ENCODE data around the gene PACRG. TPM values are rescaled to one million over a fixed set of nuclear protein-coding genes. Genes with fewer than 3 reads are reported as not detected.

PACRG gene
- total RNA-seq, 1 experiment from 2014 or later: not detected

GRCh38 chr6:162704001-162704400, 23.8 kb upstream of the PACRG start:
- intact Hi-C loops (cut with micrococcal nuclease; ENCODE audit: unreplicated experiment): no loop called here
- Histone ChIP-seq H3K4me3 (ENCODE audit: low read depth, low read length) (no peak overlapping the region), H3K9me3 (no peaks in the 10 kb centered on the region), H3K27me3 (replicated peaks; ENCODE audit: control insufficient read depth, insufficient read depth, low read length) (no peaks in the 10 kb centered on the region), H3K4me1 (no peaks in the 10 kb centered on the region), H3K36me3 (ENCODE audit: control insufficient read depth, insufficient read depth, low read length) (no peaks in the 10 kb centered on the region)
- Mint-ChIP-seq H3K4me3 (ENCODE audit: unreplicated experiment) (no peak overlapping the region), H3K36me3 (ENCODE audit: insufficient read depth, unreplicated experiment) (no peaks in the 10 kb centered on the region), H3K27ac (ENCODE audit: unreplicated experiment) (no peak overlapping the region), H3K4me1 (ENCODE audit: low read depth, unreplicated experiment) (no peaks in the 10 kb centered on the region), H3K9me3 (ENCODE audit: unreplicated experiment) (no peaks in the 10 kb centered on the region), H3K27me3 (ENCODE audit: insufficient read depth, unreplicated experiment) (no peaks in the 10 kb centered on the region)
- POLR2A ChIA-PET: no interaction called here
- no peak for TF ChIP-seq CTCF (IDR thresholded peaks at IDR 0.05; ENCODE audit: insufficient read depth in 1 of 2, low read depth in 1 of 2, low read length in 1 of 2, severe bottlenecking in 1 of 2, unreplicated experiment in 1 of 2)
- CTCF ChIA-PET: no interaction called here
- DNase-seq: no peak
- BruUV-seq (replicated peaks): no TSS peak

- intact Hi-C loops (cut with micrococcal nuclease; ENCODE audit: unreplicated experiment): no loop called here
- Mint-ChIP-seq H3K36me3 (ENCODE audit: insufficient read depth, unreplicated experiment) (no peaks in the 10 kb centered on the region), H3K27me3 (ENCODE audit: insufficient read depth, unreplicated experiment) (no peaks in the 10 kb centered on the region), H3K27ac (ENCODE audit: unreplicated experiment) (no peak overlapping the region), H3K4me1 (ENCODE audit: low read depth, unreplicated experiment) (no peaks in the 10 kb centered on the region), H3K9me3 (ENCODE audit: unreplicated experiment) (no peaks in the 10 kb centered on the region), H3K4me3 (ENCODE audit: unreplicated experiment) (no peak overlapping the region)
- Histone ChIP-seq H3K36me3 (ENCODE audit: control insufficient read depth, insufficient read depth, low read length) (no peaks in the 10 kb centered on the region), H3K9me3 (no peaks in the 10 kb centered on the region), H3K27me3 (replicated peaks; ENCODE audit: control insufficient read depth, insufficient read depth, low read length) (no peaks in the 10 kb centered on the region), H3K4me3 (ENCODE audit: low read depth, low read length) (no peak overlapping the region), H3K4me1 (no peaks in the 10 kb centered on the region)
- CTCF ChIA-PET: no interaction called here
- POLR2A ChIA-PET: no interaction called here
- TF ChIP-seq CTCF (IDR thresholded peaks at IDR 0.05; ENCODE audit: insufficient read depth in 1 of 2, low read depth in 1 of 2, low read length in 1 of 2, severe bottlenecking in 1 of 2, unreplicated experiment in 1 of 2): no peak
- BruUV-seq (replicated peaks): no TSS peak
- DNase-seq: no peak
Measured at GRCh38 chr6:162705736-162706135, 22.0 kb upstream of the PACRG start.

GRCh38 chr6:162706232-162706631, 21.5 kb upstream of the PACRG start:
- CTCF ChIA-PET: no interaction called here
- no peak for DNase-seq
- H3K4me1 Mint-ChIP-seq (ENCODE audit: low read depth, unreplicated experiment): no peaks in the 10 kb centered on the region

More at GRCh38 chr6:162706232-162706631, 21.5 kb upstream of the PACRG start:
- H3K9me3 Mint-ChIP-seq (ENCODE audit: unreplicated experiment): no peaks in the 10 kb centered on the region
- no peak for TF ChIP-seq CTCF (IDR thresholded peaks at IDR 0.05; ENCODE audit: insufficient read depth in 1 of 2, low read depth in 1 of 2, low read length in 1 of 2, severe bottlenecking in 1 of 2, unreplicated experiment in 1 of 2)
- intact Hi-C loops (cut with micrococcal nuclease; ENCODE audit: unreplicated experiment): no loop called here
- H3K36me3 Mint-ChIP-seq (ENCODE audit: insufficient read depth, unreplicated experiment): no peaks in the 10 kb centered on the region
- no peaks in the 10 kb centered on the region for H3K27me3 ChIP-seq (replicated peaks; ENCODE audit: control insufficient read depth, insufficient read depth, low read length)
- H3K36me3 ChIP-seq (ENCODE audit: control insufficient read depth, insufficient read depth, low read length): no peaks in the 10 kb centered on the region
- POLR2A ChIA-PET: no interaction called here
- no peaks in the 10 kb centered on the region for H3K27me3 Mint-ChIP-seq (ENCODE audit: insufficient read depth, unreplicated experiment)
- H3K4me3 ChIP-seq (ENCODE audit: low read depth, low read length): no peak overlapping the region
- no TSS peak for BruUV-seq (replicated peaks)
- H3K4me1 ChIP-seq: no peaks in the 10 kb centered on the region
- H3K4me3 Mint-ChIP-seq (ENCODE audit: unreplicated experiment): no peak overlapping the region
- no peak overlapping the region for H3K27ac Mint-ChIP-seq (ENCODE audit: unreplicated experiment)
- no peaks in the 10 kb centered on the region for H3K9me3 ChIP-seq

All from Caco-2 (cell line).